Measurements from ENCODE around the gene ZDHHC7. TPM values are rescaled to one million over a fixed set of nuclear protein-coding genes. Genes with fewer than 3 reads are reported as not detected.

The ZDHHC7 gene
- total and polyA plus RNA-seq, 2 of the 8 experiments (the other 6 are each of a cell fraction or from before 2014, with no cell fraction given), result 40.5 to 56.3 TPM

DNA sequence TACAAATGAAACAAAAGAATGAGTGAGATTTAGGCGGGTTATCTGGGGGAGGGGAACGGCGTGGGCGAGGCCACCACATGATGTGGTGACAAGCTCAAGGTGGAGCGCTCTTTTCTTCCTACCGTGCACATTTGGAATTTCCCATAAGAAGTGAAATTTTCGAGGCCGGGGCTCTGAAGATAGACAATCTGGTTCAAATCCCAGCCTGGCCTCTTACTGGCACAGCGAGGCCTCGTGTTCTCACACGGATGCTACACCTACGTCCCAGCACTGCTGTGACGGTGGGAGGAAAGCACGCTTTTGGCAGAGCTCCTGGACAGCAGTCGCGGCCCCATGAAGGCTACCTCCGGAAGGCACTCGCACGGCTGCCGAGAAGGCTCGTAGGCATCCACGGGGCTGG is 25.2 kb downstream of the ZDHHC7 start:
- Histone ChIP-seq H3K4ac (replicated peaks; ENCODE audit: insufficient read length, low read depth, low read length) (no peak overlapping the region), H3K23me2 (ENCODE audit: low read depth, low read length) (no peaks in the 10 kb centered on the region), H2BK20ac (ENCODE audit: low read length) (no peak overlapping the region), H3K79me1 (ENCODE audit: low read depth, low read length) (no peaks in the 10 kb centered on the region), H3K36me3 (ENCODE audit: control insufficient read depth in 2 of 4, insufficient read depth in 4 of 4, low read length in 3 of 4) (peaks cover 8 to 24% (median 10%) of the 10 kb centered on the region in 4 experiments; a peak in 7 of 8 replicates), H2AFZ (ENCODE audit: low read length) (no peak overlapping the region), H3K18ac (ENCODE audit: extremely low read depth, low read length) (no peak overlapping the region), H4K91ac (replicated peaks; ENCODE audit: insufficient read length, low read length) (no peak overlapping the region), H2BK12ac (ENCODE audit: low read depth, low read length) (no peak overlapping the region), H3K79me2 (ENCODE audit: control insufficient read depth in 1 of 2, insufficient read depth in 2 of 2, low read length in 2 of 2) (peaks cover 3 to 6% of the 10 kb centered on the region in 2 experiments; a peak in 2 of 4 replicates), H3K14ac (ENCODE audit: insufficient read length) (no peak overlapping the region), H3K27me3 (replicated peaks in 1 of 4; ENCODE audit: control insufficient read depth in 3 of 4, extremely low read depth in 1 of 4, insufficient read depth in 3 of 4, low read length in 3 of 4) (no peaks in the 10 kb centered on the region), H3K4me1 (replicated peaks in 1 of 4; ENCODE audit: control insufficient read depth in 3 of 4, insufficient read depth in 4 of 4, low read length in 3 of 4) (no peaks in the 10 kb centered on the region), H3K9me3 (ENCODE audit: insufficient read depth in 2 of 2, low read depth in 1 of 2, low read length in 1 of 2) (no peaks in the 10 kb centered on the region), H3K56ac (replicated peaks; ENCODE audit: insufficient read length, low read depth, low read length) (no peak overlapping the region), H4K5ac (ENCODE audit: insufficient read length, low read depth, low read length) (no peak overlapping the region), H2AK5ac (ENCODE audit: low read depth, low read length) (no peak overlapping the region), H3K27ac (ENCODE audit: low read depth, low read length) (no peak overlapping the region), H3K4me3 (ENCODE audit: extremely low read depth in 1 of 4, insufficient read depth in 2 of 4, low read depth in 3 of 4, low read length in 4 of 4) (no peak overlapping the region), H2BK120ac (replicated peaks; ENCODE audit: low read depth, low read length) (no peak overlapping the region), H3K9ac (replicated peaks in 1 of 4; ENCODE audit: extremely low read depth in 1 of 4, low read depth in 3 of 4, low read length in 3 of 4) (no peak overlapping the region), H2BK15ac (ENCODE audit: low read length) (no peak overlapping the region), H2BK5ac (ENCODE audit: low read depth, low read length) (0 out of 2 replicates have a peak overlapping the region, but pooled peaks have one; percentile 12), H4K8ac (ENCODE audit: extremely low read depth, insufficient read depth, low read length) (0 out of 2 replicates have a peak overlapping the region, but pooled peaks have one; percentile 15), H4K20me1 (replicated peaks in 1 of 2; ENCODE audit: control insufficient read depth in 1 of 2, insufficient read depth in 2 of 2, low read length in 2 of 2) (peaks cover 0 to 13% of the 10 kb centered on the region in 2 experiments), H3K23ac (ENCODE audit: insufficient read length) (no peak overlapping the region), H3K4me2 (ENCODE audit: insufficient read depth in 1 of 2, low read depth in 2 of 2, low read length in 2 of 2) (no peak overlapping the region)
- DNase-seq (ENCODE audit: low read depth in 1 of 2, low spot score in 2 of 2) (no peak), FAIRE-seq (no peak)
- ChIA-PET POLR2A (ENCODE audit: partially characterized antibody) (no interaction called here), CTCF (ENCODE audit: partially characterized antibody) (no interaction called here)
- 91% methylated on average over 19 of the region's 22 CpGs; no CpG with 5 or more reads in 1 of the 2 experiments for WGBS, 2 experiments (ENCODE audit: extremely low coverage in 1 of 2, insufficient coverage in 1 of 2, insufficient read length in 1 of 2, insufficient replicate concordance in 2 of 2, low coverage in 1 of 2, low lambda C conversion rate in 2 of 2, missing lambda C conversion rate in 1 of 2)
- TF ChIP-seq CBX5 (IDR thresholded peaks at IDR 0.05; ENCODE audit: low read depth, low read length) (no peak), KDM5A (IDR thresholded peaks at IDR 0.05; ENCODE audit: low read length) (no peak), CHD1 (IDR thresholded peaks at IDR 0.05; ENCODE audit: low read depth, low read length) (no peak), FOSL1 (IDR thresholded peaks at IDR 0.05; ENCODE audit: insufficient read depth, low read depth, low read length) (no peak), POLR2AphosphoS5 (IDR thresholded peaks at IDR 0.05; ENCODE audit: low read depth, low read length) (no peak), JUN (IDR thresholded peaks at IDR 0.05; ENCODE audit: low read depth, low read length) (no peak), NRF1 (IDR thresholded peaks at IDR 0.05; ENCODE audit: low read depth, low read length) (no peak), SP1 (IDR thresholded peaks at IDR 0.05; ENCODE audit: low read depth, low read length) (no peak), EGR1 (IDR thresholded peaks at IDR 0.05; ENCODE audit: borderline replicate concordance, low read depth, low read length) (no peak), TCF12 (IDR thresholded peaks at IDR 0.05; ENCODE audit: low read depth, low read length) (no peak), YY1 (IDR thresholded peaks at IDR 0.05; ENCODE audit: low read depth, low read length) (no peak), SIRT6 (IDR thresholded peaks at IDR 0.05; ENCODE audit: low read length) (no peak), ATF2 (IDR thresholded peaks at IDR 0.05; ENCODE audit: low read length) (no peak), ATF3 (IDR thresholded peaks at IDR 0.05; ENCODE audit: insufficient read depth, low read depth, low read length) (no peak)

Data from H1 (cell line).